Middle frontal gyrus (tissue), 1 donor: ENCODE measurements around the gene OR2S2.
"Not testable (repeated sequence)": the region's sequence is repeated elsewhere in the genome, so short reads cannot be mapped to it uniquely, and the experiment has no call there.

Experiments
- DNase-seq: peaks from one replicate; pipeline ENCODE4 v3.0.0-alpha.2; 2015; ENCODE audit warnings: low spot score; ENCODE audit errors: extremely low spot score

OR2S2 gene, protein sequence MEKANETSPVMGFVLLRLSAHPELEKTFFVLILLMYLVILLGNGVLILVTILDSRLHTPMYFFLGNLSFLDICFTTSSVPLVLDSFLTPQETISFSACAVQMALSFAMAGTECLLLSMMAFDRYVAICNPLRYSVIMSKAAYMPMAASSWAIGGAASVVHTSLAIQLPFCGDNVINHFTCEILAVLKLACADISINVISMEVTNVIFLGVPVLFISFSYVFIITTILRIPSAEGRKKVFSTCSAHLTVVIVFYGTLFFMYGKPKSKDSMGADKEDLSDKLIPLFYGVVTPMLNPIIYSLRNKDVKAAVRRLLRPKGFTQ

DNA sequence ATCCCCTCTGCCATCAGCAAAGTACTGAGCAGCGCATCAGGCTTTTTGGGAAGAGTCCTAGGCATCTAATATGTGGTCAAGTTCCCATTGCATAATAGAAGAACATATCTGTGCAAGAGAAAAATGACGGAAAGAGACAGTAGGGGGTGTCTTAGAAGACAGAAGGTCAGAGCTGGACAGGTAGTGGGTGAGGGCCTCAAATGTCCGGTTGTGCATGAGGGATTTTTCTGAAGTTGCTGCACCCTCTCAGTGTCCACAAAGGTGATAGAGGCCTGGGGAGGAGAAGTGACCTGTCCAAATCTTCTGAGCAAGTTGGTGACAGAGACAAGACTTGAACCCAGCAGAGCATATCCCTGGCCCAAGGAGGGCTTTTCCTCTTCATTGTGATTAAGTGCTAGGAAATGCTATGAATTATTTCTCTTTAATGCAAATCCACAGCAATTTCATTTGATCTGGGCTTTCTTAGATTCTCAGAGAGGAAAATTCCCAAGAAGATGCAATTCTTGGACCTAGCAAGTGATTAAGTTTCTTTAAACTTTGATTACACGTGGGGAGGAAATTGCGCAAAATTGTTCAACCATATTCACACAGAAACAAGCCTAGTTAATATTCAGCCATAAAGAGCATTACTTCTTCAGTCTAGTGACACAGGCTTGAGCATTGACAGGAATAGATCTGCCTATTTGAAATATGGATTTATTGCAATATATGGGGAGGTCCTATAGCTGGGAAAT lies at the start of gene OR2S2:
Gene OR2S2, minus strand, starts transcription at position 51 of the 734 bp plus-strand sequence. CDS start 56 bp downstream, outside the sequence.
- DNase-seq = no peak

DNA sequence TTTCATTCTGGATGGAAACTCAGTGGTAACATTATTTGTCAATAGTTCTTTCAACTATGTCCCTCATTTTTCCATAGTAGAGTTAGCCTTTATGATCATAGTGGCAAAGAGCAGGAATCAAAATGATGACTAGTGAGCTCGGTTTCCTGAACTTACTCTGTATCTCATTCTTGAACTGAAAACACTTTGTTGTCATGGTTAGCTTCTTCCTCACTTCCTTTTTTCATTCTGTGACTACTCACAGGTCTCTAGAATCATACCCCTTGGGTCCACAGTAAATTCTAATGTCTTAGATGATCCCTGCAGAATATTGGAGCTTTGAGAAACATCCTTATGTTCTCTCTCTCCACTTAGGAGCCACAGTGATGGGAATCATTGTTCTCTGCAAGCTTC lies 49.4 kb upstream of the OR2S2 start:
- DNase-seq = no peak

- no peak for DNase-seq
Measured at GRCh38 chr9:36006549-36007315, 48.8 kb upstream of the OR2S2 start.

DNA sequence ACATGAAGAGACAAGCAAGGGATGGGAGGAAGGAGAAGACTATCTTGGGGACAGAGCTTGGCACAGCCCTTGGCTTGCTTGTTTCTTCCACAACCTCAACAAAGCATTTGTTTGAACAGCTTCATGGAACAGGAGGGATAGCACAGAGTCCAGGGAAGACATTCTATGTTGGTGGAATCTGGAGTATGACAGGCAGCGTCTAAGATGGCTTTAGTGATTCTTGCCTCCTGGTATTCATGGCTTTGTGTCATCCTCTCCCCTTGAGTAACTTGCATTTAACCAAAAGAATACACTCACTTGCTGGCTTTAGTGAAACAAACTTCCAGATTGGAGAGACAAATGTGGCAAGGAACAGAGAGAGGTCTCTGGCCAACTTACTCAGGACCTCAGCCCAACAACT lies 47.9 kb upstream of the OR2S2 start:
- DNase-seq = no peak

GRCh38 chr9:35998333-35998732 lies 40.4 kb upstream of the OR2S2 start:
- no peak for DNase-seq

GRCh38 chr9:35997016-35997415 lies 39.1 kb upstream of the OR2S2 start:
- not testable (repeated sequence) for DNase-seq

DNA sequence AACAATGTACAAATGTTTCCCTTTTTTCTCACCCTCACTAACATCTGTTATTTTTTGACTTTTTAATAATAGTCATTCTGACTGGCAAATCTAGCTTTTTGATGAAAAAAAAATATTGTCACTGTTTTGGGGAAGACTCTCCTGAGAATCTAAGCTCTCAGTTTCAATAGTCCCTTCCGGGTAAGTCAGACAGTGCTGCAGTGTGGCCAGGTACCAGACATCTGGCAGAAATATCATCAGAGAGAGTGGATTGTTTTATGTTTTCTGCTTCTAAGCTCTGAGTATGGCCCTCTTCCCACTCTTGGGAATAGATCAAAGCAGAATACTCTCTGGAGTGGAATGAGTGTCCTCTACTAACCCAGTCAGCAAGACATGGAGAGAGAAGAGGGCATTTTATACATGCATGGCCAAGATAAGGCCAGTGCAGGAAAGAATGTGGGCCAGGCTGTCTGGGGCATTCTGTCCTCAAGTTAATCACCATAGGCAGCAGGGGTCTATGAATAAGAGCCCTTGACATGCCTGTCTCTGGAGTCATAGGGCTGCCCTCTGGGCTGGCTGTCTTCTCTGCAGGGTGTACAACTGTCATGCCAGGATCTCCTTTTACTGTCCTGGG lies 38.5 kb upstream of the OR2S2 start:
- DNase-seq = no peak

DNA sequence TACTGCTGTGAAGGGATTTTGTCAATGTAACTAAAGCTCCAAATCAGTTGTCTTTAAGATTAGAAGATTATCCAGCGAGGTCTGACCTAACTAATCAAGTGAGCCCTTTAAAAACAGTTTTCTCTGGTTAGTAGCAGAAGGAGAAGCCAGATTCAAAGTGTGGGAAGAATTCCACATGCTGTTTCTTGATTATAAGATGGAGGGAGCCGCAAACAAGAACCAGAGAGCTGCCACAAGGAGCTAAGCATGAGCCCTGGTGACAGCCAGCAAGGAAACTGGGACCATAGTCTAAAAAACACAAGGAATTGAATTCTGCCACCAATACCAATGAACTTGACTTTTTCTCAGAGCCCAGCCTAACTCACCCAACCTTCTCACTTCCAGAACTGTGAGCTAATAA lies 37.0 kb upstream of the OR2S2 start:
- no peak for DNase-seq

DNA sequence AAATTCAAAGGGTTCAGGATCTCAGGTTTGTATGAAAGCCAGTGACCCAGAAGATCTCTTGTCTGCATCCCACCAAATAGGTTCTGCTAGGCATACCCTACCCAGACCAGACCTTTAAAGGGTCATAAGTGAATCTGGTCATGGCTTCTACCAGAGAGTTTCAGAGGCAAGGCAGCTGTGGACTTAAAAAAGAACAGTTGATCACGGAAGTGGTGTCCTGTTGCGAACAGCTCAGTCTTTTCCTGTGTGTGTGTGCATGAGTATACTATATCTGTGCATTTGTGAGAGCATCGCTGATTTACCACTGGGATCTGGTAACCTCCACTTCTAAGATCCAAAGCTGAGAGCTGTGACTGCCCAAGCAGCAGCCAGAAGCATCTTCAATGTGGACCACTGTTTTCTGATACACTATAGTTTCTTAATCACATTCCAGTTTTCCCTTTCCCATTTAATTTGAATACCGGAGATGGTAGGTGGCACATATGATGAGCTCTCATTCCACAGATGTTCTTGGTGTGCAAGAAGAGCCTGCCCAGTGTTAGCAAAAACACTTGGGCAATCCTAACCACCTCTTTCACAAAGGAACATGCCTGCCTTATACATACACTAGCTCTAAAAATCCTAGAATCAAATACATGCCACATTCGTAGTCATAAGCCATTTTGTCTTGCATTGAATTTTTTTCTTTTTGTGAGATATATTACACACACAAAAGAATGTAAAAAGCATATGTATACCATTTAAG lies 36.2 kb upstream of the OR2S2 start:
- DNase-seq = no peak

DNA sequence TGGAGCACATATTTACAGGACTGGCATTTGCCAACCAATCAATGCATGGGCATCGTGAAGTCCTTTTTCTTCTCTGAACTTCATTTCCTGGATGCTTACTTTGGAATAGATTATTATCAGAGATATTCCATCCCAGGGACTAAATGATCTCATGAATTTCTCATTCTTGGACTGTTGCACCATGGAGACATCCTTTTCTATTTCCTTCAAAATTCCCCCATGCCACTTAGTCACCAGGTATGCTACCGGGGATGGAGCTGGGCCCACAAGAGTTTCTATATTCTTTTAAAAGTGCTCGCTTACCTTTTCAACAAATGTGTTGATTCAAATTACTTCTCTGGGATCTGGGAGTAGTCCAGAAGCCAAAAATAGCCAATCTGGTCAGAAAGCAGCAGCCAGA lies 35.2 kb upstream of the OR2S2 start:
- not testable (repeated sequence) for DNase-seq

GRCh38 chr9:35990155-35990554 lies 32.2 kb upstream of the OR2S2 start:
- no peak for DNase-seq

GRCh38 chr9:35984021-35984420 lies 26.1 kb upstream of the OR2S2 start:
- no peak for DNase-seq

DNA sequence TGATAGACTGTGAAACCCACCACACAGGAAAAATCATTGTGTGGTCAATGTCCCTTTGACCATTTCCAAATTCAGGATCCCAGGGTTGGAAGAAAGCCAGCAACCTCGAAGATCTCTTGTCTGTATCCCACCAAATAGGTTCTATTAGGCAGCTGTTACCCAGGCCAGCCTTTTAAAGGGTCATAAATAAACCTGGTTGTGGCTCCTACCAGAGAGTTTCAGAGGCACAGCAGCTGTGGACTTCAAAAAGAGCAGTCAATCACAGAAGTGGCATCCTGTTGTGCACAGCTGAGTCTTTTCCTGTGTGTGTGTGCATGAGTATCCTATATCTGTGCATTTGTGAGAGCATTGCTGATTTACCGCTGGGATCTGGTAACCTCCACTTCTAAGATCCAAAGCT lies 23.7 kb upstream of the OR2S2 start:
- no peak for DNase-seq

DNA sequence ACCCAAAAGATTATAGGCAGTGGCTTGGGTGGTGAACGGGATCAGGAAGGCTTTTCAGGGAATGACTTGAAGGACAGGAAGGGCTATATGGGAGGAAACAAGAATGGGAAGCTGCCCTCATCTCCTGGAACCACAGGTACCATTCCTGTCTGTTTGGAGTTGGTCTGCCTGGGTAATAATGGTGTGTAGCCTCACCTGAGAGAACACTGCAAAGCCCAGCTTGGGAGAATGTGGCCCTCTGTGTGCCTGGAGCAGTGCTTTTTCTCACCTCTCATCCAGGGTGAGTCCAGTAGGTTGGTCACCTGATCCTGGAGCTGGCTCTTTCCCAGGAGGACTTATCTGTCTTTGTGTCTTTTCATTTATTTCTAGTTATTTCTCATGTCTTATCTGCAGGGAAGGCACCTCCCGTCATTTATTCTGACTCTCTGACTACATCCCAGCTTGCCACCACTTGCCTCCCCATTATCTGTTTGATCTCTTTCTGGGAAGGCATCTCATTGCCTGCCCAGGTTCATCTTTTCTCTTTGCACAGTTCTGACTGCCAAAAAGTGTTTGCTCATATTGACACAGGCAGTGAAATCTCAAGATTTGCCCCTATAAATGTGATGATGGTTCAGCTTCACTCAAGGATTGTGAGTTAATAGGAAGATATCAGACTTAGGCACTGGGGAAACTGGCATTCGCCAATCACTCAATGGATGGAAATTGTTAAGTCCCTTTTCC lies 22.5 kb upstream of the OR2S2 start:
- DNase-seq = no peak

DNA sequence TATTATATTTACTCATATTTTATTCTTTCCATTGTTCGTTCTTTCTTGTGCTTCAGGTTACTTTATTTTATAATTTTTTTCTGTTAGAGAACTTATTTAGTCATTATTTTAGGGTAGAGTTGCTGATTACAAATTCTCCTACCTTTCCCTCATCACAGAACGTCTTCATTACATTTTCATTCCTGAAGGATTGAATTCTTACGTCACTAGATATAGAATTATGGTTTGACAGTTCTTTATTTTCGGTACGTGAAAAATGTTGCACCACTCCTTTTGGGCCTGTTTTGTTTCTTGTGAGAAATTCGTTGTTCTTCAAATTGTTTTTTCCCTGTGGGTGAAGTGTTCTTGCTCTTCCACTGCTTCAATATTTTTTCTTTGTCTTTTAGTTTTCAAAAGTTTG lies 20.8 kb upstream of the OR2S2 start:
- DNase-seq = no peak

GRCh38 chr9:35976726-35977125 lies 18.8 kb upstream of the OR2S2 start:
- no peak for DNase-seq

- DNase-seq = no peak
Measured at GRCh38 chr9:35974800-35975199, 16.8 kb upstream of the OR2S2 start.

- no peak for DNase-seq
Measured at GRCh38 chr9:35972093-35972492, 14.1 kb upstream of the OR2S2 start.

DNA sequence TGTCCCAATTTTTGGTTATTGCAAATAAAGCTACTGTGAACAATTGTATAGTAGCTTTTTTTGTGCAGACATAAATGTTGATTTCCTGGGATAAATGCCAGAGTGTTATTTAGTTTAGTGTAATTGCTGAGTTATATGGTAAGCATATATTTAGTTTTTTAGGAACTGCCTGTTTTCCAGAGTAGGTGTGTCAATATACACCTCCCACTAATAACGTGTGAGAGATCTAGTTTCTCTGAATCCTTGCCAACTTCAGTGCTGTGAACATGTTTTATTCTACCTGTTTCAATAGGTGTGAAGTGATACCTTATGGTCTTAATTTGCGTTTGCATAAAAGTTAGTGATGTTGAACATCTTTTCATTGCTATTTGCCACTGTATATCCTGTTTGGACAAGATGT lies 9.1 kb upstream of the OR2S2 start:
- DNase-seq = no peak

DNA sequence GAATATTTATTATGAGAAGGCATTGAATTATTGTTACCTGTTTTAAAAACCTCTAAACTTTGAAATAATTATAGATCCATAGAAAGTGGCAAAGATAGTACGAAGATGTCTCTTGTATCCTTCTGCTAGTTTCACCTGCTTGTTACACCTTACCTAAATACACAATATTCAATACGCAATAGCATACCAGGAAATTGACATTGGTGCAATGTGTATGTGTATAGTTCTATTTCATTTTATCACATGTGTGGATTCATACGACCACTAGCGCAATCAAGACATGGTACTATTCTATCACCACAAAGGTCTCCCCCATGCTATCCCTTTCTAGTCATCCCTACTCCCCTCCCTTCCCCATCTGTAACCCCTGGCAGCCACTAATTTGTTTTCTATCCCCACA lies 8.5 kb upstream of the OR2S2 start:
- no peak for DNase-seq
